ENCODE measurements around the gene MYMK.

The MYMK gene

GRCh38 chr9:133516256-133516960, 8.4 kb downstream of the MYMK start:
- no peak for DNase-seq

- DNase-seq: no peak
These were observed 9.0 kb downstream of the MYMK start for GRCh38 chr9:133515615-133516255.

- DNase-seq: no peak
These were observed 9.5 kb downstream of the MYMK start for GRCh38 chr9:133515240-133515610.

GRCh38 chr9:133514460-133515239, 10.1 kb downstream of the MYMK start:
- no peak for DNase-seq

- no peak for DNase-seq
These were observed 11.3 kb downstream of the MYMK start for GRCh38 chr9:133513214-133514100.

GRCh38 chr9:133512253-133513213, 12.2 kb downstream of the MYMK start:
- no peak for DNase-seq

- no peak for DNase-seq
These were observed 13.2 kb downstream of the MYMK start for GRCh38 chr9:133511607-133512006.

- no peak for DNase-seq
These were observed 13.7 kb downstream of the MYMK start for GRCh38 chr9:133510926-133511505.

GRCh38 chr9:133509179-133510083, 15.3 kb downstream of the MYMK start:
- DNase-seq: no peak

- no peak for DNase-seq
These were observed 16.7 kb downstream of the MYMK start for GRCh38 chr9:133508046-133508445.

- DNase-seq: no peak
These were observed 17.4 kb downstream of the MYMK start for GRCh38 chr9:133507246-133507965.

- DNase-seq: no peak
These were observed 18.1 kb downstream of the MYMK start for GRCh38 chr9:133506653-133507038.

GRCh38 chr9:133505901-133506652, 18.7 kb downstream of the MYMK start:
- no peak for DNase-seq

- DNase-seq: no peak
These were observed 19.5 kb downstream of the MYMK start for GRCh38 chr9:133505186-133505830.

GRCh38 chr9:133502112-133502511, 22.6 kb downstream of the MYMK start:
- DNase-seq: no peak

- no peak for DNase-seq
These were observed 24.9 kb downstream of the MYMK start for GRCh38 chr9:133499892-133500270.

- no peak for DNase-seq
These were observed 25.4 kb downstream of the MYMK start for GRCh38 chr9:133499132-133499891.
